T-cell (primary cell): ENCODE measurements around the gene PRSS2. TPM values are rescaled to one million over a fixed set of nuclear protein-coding genes. Genes with fewer than 3 reads are reported as not detected.

ENCODE experiments used
- ATAC-seq, 4 experiments: fragments of 200-7000 bp in 3 of 4; fragments of 150-1000 bp in 1 of 4; cut with Tn5 transposase; replicated peaks in 1 of 4; 1 replicate in 3 of 4; 2 replicates in 1 of 4; pipeline ENCODE4 v1.10.0; 2021; ENCODE audit warnings: moderate library complexity in 3 of 4, mild to moderate bottlenecking in 2 of 4, moderate number of reproducible peaks in 1 of 4
- CTCF ChIA-PET, 2 donors: fragments of 300-600 bp; sonication (Branson Sonifier 250); formaldehyde crosslinking; loops; one replicate each; lab custom pipeline; 2022; ENCODE audit warnings: antibody characterized with exemption in 2 of 2; lab: Charles Lee
- POLR2A ChIA-PET, 2 donors: fragments of 300-600 bp; sonication (Branson Sonifier 250); formaldehyde crosslinking; loops; one replicate each; lab custom pipeline; 2022; ENCODE audit warnings: antibody characterized with exemption in 2 of 2; lab: Charles Lee
- DNase-seq, 35 experiments: peaks; one replicate each; pipeline versions ENCODE4 v3.0.0 to v3.0.0-alpha.2; 2013 to 2023
- H3K27ac ChIP-seq: one replicate; pipeline ENCODE4 v1.5.1; 2013; ENCODE audit warnings: low read length
- H3K27me3 ChIP-seq, 2 experiments: replicated peaks in 1 of 2; 1 replicate in 1 of 2; 2 replicates in 1 of 2; pipeline versions ENCODE4 v1.6.1 to v1.7.0; 2013; ENCODE audit warnings: low read length in 1 of 2, mixed read lengths in 1 of 2; ENCODE audit not compliant: control insufficient read depth in 2 of 2, insufficient read depth in 2 of 2; ENCODE audit errors: extremely low read depth in 1 of 2
- H3K36me3 ChIP-seq, 2 donors: 1 replicate in 1 of 2; 2 replicates in 1 of 2; pipeline versions ENCODE4 v1.6.1 to v1.7.0; 2013; ENCODE audit warnings: low read length in 1 of 2; ENCODE audit not compliant: control insufficient read depth in 2 of 2, insufficient read depth in 1 of 2; ENCODE audit errors: extremely low read depth in 1 of 2
- H3K4me1 ChIP-seq, 2 experiments: 1 replicate in 1 of 2; 2 replicates in 1 of 2; pipeline versions ENCODE4 v1.6.1 to v1.7.0; 2013; ENCODE audit warnings: low read length in 2 of 2, mixed read lengths in 1 of 2; ENCODE audit not compliant: insufficient read depth in 2 of 2, control insufficient read depth in 1 of 2; ENCODE audit errors: extremely low read depth in 1 of 2
- H3K4me3 ChIP-seq, 2 donors: 1 replicate in 1 of 2; 2 replicates in 1 of 2; pipeline versions ENCODE4 v1.5.1 to v1.7.0; 2013; ENCODE audit warnings: mild to moderate bottlenecking in 2 of 2, low read length in 1 of 2, moderate library complexity in 1 of 2; ENCODE audit not compliant: control insufficient read depth in 1 of 2; ENCODE audit errors: extremely low read depth in 1 of 2
- H3K9me3 ChIP-seq: 2 replicates; pipeline ENCODE4 v1.7.0; 2013
- H3K27ac Mint-ChIP-seq, 2 donors: one replicate each; pipeline ENCODE4 v1.8.0; 2020 to 2021; ENCODE audit warnings: mild to moderate bottlenecking in 2 of 2, mixed read lengths in 2 of 2
- H3K27me3 Mint-ChIP-seq, 2 donors: one replicate each; pipeline ENCODE4 v1.8.0; 2021 to 2022; ENCODE audit warnings: mixed read lengths in 2 of 2
- H3K36me3 Mint-ChIP-seq: one replicate; pipeline ENCODE4 v1.8.0; 2021; ENCODE audit warnings: mixed read lengths
- H3K4me1 Mint-ChIP-seq, 3 donors: one replicate each; pipeline ENCODE4 v1.8.0; 2020 to 2022; ENCODE audit warnings: mixed read lengths in 3 of 3, mild to moderate bottlenecking in 1 of 3
- H3K4me3 Mint-ChIP-seq, 3 donors: one replicate each; pipeline ENCODE4 v1.8.0; 2020 to 2022; ENCODE audit warnings: mild to moderate bottlenecking in 3 of 3, mixed read lengths in 3 of 3, moderate library complexity in 3 of 3
- H3K9me3 Mint-ChIP-seq, 3 donors: one replicate each; pipeline ENCODE4 v1.8.0; 2020 to 2022; ENCODE audit warnings: mixed read lengths in 3 of 3
- WGBS: methylation state at CpG from one replicate; pipeline ENCODE4 v1.1.5; 2013; ENCODE audit warnings: missing lambda C conversion rate; ENCODE audit not compliant: insufficient coverage; 5-methylcytosine and 5-hydroxymethylcytosine counted together
- total RNA-seq, 35 experiments: library from RNA in 6 of 35; stranded (reverse) in 6 of 35; fragments of 120-200 nt in 1 of 35; gene quantifications; one replicate each; pipeline versions ENCODE4 v1.2.1 to v1.2.4 and lab custom pipeline; 2013 to 2026

Gene PRSS2
- total RNA-seq = 10 to 100 TPM in 3 of 5 donors, not detected in 2; 47.1 to 64.6 (median 57.7) TPM
- not detected for total RNA-seq (2013)
- 0 to 0.43 (median 0.10) reads per million in 29 experiments for total RNA-seq (lab: John Stamatoyannopoulos, UW)

DNA sequence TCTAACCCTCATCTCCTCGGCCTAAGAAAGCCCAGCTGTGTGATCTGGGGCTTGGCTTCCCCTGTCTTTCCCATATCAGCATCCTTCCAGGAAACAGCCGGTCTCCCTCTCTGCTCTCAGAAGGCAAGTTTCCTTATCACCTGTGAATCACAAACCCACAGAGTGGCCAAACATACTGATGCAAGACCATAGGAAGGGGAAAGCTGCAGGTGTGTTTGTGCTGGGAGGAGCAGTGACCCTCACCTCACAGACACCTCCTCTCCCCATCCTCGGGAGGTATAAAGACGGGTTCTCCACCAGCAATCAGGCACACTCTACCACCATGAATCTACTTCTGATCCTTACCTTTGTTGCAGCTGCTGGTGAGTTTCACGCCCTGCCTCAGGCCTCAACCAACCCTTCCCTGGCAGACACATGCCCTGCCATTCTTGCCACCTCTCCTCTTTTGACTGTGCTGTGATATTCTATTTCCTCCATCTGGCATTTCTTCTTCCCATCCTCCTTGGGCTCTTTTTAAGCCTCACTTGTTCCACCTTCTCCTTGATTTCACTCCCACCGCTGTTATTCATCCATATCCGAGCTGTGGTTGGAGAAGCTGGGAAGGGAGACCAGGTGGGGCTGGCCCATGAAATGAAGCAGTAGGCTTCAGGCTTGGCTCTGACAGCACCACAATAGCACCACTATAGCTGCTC is at the start of gene PRSS2:
Gene PRSS2, plus strand, starts transcription at position 310 of the 692 bp plus-strand sequence. Its CDS starts 13 bp downstream, at position 323.
- Histone ChIP-seq H3K4me1 (no peaks in the 10 kb centered on the region), H3K9me3 (no peaks in the 10 kb centered on the region), H3K4me3 (no peak within 1 kb of the TSS), H3K27ac (no peak within 1 kb of the TSS), H3K27me3 (no peaks in the 10 kb centered on the region), H3K36me3 (no peaks in the 10 kb centered on the region)
- Mint-ChIP-seq H3K9me3 (no peaks in the 10 kb centered on the region), H3K27ac (peak within 1 kb of the TSS in 1 of 2 donors; percentile 36), H3K4me1 (peaks cover 0 to 13% (median 0%) of the 10 kb centered on the region in 3 donors), H3K36me3 (no peaks in the 10 kb centered on the region), H3K4me3 (no peak within 1 kb of the TSS), H3K27me3 (no peaks in the 10 kb centered on the region)
- DNase-seq = no peak
- WGBS = 60% methylated on average over 1 of the region's 7 CpGs
- CTCF ChIA-PET = interaction anchor here in 1 of 2 donors (0.9 kb wide), 1 partner anchor 12 kb away, joined by 3 read pairs; no protein-coding TSS in a partner anchor
- POLR2A ChIA-PET = no interaction called here
- no peak for ATAC-seq

DNA sequence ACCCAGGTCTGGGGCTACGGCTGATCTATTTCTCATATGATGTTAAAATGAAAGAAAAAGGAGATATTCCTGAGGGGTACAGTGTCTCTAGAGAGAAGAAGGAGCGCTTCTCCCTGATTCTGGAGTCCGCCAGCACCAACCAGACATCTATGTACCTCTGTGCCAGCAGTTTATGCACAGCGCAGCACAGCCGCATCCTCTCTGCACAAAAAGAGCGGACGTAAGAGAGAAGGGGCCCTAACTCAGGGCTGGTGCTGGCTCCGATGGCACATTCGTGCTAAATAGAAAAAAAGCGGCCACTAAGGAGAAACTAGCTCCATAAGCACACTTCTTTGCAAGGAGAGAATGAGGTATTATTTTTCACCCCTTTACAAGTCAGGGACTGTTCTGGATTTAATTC is 49.8 kb upstream of the PRSS2 start:
- Mint-ChIP-seq H3K27ac (peak overlapping the region; percentile 77 to 85), H3K4me3 (peak overlapping the region; percentile 66 to 80 (median 67)), H3K9me3 (no peaks in the 10 kb centered on the region), H3K27me3 (no peaks in the 10 kb centered on the region), H3K36me3 (no peaks in the 10 kb centered on the region), H3K4me1 (peaks cover 32 to 53% (median 40%) of the 10 kb centered on the region in 3 donors)
- Histone ChIP-seq H3K9me3 (no peaks in the 10 kb centered on the region), H3K4me3 (peak overlapping the region; percentile 32 to 38), H3K4me1 (peaks cover 21 to 38% of the 10 kb centered on the region in 2 experiments), H3K27ac (peak overlapping the region; percentile 55), H3K27me3 (no peaks in the 10 kb centered on the region), H3K36me3 (no peaks in the 10 kb centered on the region)
- DNase-seq (no peak), ATAC-seq (peak in 1 of 4 experiments; percentile 31)
- ChIA-PET POLR2A (interaction anchor here in 1 of 2 donors (0.6 kb wide), 1 partner anchor 77 kb away, joined by 5 read pairs; no protein-coding TSS in a partner anchor), CTCF (interaction anchor here (0.6 to 1.1 kb wide), 2 partner anchors 9 to 20 kb away, joined by 3 to 8 read pairs; no protein-coding TSS in a partner anchor)
- no CpG with 5 or more reads among the region's 10 CpGs for WGBS

DNA sequence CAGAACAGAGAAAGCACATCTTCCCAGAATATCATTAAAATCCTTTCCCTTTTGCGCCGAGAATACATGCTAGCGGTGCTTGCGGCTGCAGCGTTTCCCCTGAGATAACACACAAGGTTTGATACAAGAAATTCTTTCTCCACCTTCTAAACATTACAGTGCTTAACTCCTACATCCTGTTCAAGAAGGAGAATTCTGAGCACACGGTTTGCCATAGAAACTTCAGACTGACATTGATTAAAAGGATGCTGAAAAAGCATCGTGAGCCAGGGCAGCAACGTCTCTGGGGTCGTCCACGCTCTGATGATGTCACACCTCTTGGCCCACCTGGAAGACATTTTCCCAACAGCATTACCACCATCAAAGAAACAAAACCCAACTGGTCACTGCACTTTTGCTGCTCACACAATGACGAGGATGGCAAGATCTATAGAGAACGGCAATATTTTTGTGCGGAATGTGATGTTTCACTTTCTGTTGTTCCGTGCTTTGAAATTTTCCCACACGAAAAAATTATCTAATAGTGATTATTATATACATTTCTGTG is 48.4 kb upstream of the PRSS2 start:
- Histone ChIP-seq H3K27ac (peak overlapping the region; percentile 58), H3K27me3 (no peaks in the 10 kb centered on the region), H3K36me3 (no peaks in the 10 kb centered on the region), H3K9me3 (no peaks in the 10 kb centered on the region), H3K4me3 (peak overlapping the region; percentile 38 to 44), H3K4me1 (peaks cover 15 to 27% of the 10 kb centered on the region in 2 experiments)
- no peaks in the 10 kb centered on the region for H3K36me3 Mint-ChIP-seq
- peak overlapping the region; percentile 84 to 89 for H3K27ac Mint-ChIP-seq
- DNase-seq (no peak), ATAC-seq (no peak)
- CTCF ChIA-PET = no interaction called here
- H3K9me3 Mint-ChIP-seq = no peaks in the 10 kb centered on the region
- POLR2A ChIA-PET = no interaction called here
- H3K27me3 Mint-ChIP-seq = no peaks in the 10 kb centered on the region
- no CpG with 5 or more reads among the region's 15 CpGs for WGBS
- H3K4me3 Mint-ChIP-seq = peak overlapping the region; percentile 80 to 87 (median 83)
- peaks cover 20 to 40% (median 27%) of the 10 kb centered on the region in 3 donors for H3K4me1 Mint-ChIP-seq

DNA sequence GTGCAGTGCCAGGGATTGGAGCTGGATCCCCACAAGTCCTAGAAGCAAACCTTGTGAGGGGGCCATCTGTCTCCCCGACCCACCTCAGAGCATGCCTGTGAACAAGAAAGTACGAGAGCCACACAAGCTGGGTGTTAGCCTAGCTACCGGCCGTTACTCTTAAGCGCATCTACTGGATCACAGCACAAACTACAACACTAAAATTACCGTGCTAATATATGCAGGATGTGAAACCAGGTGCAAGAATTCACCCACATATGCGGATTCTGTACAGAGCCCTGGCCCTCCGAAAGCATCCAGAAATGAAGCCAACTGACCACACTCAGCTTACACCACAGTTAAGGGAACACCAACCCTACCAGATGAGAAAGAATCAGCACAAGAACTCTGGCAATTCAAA is 37.5 kb upstream of the PRSS2 start:
- no peak overlapping the region for H3K27ac ChIP-seq
- no peak overlapping the region for H3K4me3 ChIP-seq
- no peaks in the 10 kb centered on the region for H3K4me1 ChIP-seq
- no peaks in the 10 kb centered on the region for H3K36me3 ChIP-seq
- H3K9me3 ChIP-seq = no peaks in the 10 kb centered on the region
- H3K9me3 Mint-ChIP-seq = peaks cover 0 to 2% (median 0%) of the 10 kb centered on the region in 3 donors
- H3K27me3 Mint-ChIP-seq = no peaks in the 10 kb centered on the region
- ChIA-PET CTCF (no interaction called here), POLR2A (no interaction called here)
- DNase-seq (no peak), ATAC-seq (no peak)
- no peaks in the 10 kb centered on the region for H3K36me3 Mint-ChIP-seq
- no peak overlapping the region for H3K4me3 Mint-ChIP-seq
- no peak overlapping the region for H3K27ac Mint-ChIP-seq
- no peaks in the 10 kb centered on the region for H3K27me3 ChIP-seq
- WGBS = no CpG with 5 or more reads among the region's 8 CpGs
- H3K4me1 Mint-ChIP-seq = no peaks in the 10 kb centered on the region

DNA sequence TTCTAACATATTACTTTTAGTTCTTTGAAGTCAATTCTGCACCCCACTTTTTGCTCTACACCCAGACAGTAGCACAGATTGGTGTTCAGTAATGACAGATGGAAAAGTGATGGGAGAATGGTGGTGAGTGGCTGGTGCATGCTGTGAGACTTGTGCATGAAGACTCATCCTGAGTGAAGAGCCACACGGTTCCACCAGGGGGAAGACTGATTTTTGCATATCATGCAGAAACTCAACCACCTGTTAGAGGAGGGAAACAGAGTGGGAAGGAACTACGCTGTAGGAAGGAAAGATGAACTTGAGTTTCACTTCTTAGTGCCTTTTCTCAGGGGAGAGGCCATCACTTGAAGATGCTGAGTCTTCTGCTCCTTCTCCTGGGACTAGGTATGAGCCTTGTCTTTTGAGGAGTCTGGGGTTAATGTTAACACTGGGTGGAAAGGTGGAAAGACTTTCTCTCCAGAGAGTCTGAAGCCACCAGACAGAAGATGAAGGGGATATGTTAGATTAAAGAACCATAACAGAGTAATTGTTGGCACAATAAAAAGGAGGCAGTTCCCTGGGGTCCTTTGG is 30.8 kb upstream of the PRSS2 start:
- H3K27me3 Mint-ChIP-seq = no peaks in the 10 kb centered on the region
- Histone ChIP-seq H3K4me3 (no peak overlapping the region), H3K27ac (no peak overlapping the region), H3K4me1 (no peaks in the 10 kb centered on the region), H3K36me3 (no peaks in the 10 kb centered on the region), H3K27me3 (no peaks in the 10 kb centered on the region), H3K9me3 (no peaks in the 10 kb centered on the region)
- no peaks in the 10 kb centered on the region for H3K9me3 Mint-ChIP-seq
- peak overlapping the region; percentile 15 to 60 (median 49) for H3K4me3 Mint-ChIP-seq
- H3K4me1 Mint-ChIP-seq = peaks cover 5 to 12% (median 8%) of the 10 kb centered on the region in 3 donors
- POLR2A ChIA-PET = no interaction called here
- no CpG with 5 or more reads among the region's 2 CpGs for WGBS
- DNase-seq (peak in 3 of 35 experiments; percentile 3 to 33 (median 7)), ATAC-seq (peak in 3 of 4 experiments; percentile 48 to 69 (median 50))
- peak overlapping the region; percentile 55 to 76 for H3K27ac Mint-ChIP-seq
- no peaks in the 10 kb centered on the region for H3K36me3 Mint-ChIP-seq
- CTCF ChIA-PET = no interaction called here

DNA sequence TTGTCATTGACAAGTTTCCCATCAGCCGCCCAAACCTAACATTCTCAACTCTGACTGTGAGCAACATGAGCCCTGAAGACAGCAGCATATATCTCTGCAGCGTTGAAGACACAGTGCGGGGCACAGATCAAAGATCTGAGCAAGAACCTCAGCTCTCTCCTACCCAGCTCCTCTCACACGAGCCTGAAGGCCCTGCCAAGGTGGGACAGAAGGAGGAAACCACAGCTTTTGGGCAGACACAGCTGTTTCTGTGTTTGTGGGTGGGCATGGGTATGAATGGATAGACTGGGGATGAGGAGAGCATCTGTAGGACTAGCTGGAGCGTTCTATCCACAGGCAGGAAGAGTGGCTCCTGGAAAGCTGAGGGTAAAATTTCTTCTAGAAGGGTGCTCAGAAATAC is 30.0 kb upstream of the PRSS2 start:
- Mint-ChIP-seq H3K9me3 (no peaks in the 10 kb centered on the region), H3K4me1 (peaks cover 5 to 12% (median 8%) of the 10 kb centered on the region in 3 donors), H3K4me3 (peak overlapping the region in 1 of 3 donors; percentile 31), H3K27ac (no peak overlapping the region), H3K36me3 (no peaks in the 10 kb centered on the region), H3K27me3 (no peaks in the 10 kb centered on the region)
- no peak for ATAC-seq
- H3K4me3 ChIP-seq = no peak overlapping the region
- no CpG with 5 or more reads among the region's 5 CpGs for WGBS
- H3K4me1 ChIP-seq = no peaks in the 10 kb centered on the region
- H3K27me3 ChIP-seq = no peaks in the 10 kb centered on the region
- H3K9me3 ChIP-seq = no peaks in the 10 kb centered on the region
- H3K36me3 ChIP-seq = no peaks in the 10 kb centered on the region
- POLR2A ChIA-PET = no interaction called here
- DNase-seq = no peak
- CTCF ChIA-PET = no interaction called here
- no peak overlapping the region for H3K27ac ChIP-seq
